Measurements from ENCODE around the gene CROCC2.

GRCh38 chr2:240857039-240858008 is 48.8 kb upstream of the CROCC2 start:
- no peak for TF ChIP-seq CHD2 (IDR thresholded peaks at IDR 0.05; ENCODE audit: low read length, partially characterized antibody)
- TF ChIP-seq RCOR1 (IDR thresholded peaks at IDR 0.05; ENCODE audit: low read length) = no peak
- TF ChIP-seq, protein P1, sequence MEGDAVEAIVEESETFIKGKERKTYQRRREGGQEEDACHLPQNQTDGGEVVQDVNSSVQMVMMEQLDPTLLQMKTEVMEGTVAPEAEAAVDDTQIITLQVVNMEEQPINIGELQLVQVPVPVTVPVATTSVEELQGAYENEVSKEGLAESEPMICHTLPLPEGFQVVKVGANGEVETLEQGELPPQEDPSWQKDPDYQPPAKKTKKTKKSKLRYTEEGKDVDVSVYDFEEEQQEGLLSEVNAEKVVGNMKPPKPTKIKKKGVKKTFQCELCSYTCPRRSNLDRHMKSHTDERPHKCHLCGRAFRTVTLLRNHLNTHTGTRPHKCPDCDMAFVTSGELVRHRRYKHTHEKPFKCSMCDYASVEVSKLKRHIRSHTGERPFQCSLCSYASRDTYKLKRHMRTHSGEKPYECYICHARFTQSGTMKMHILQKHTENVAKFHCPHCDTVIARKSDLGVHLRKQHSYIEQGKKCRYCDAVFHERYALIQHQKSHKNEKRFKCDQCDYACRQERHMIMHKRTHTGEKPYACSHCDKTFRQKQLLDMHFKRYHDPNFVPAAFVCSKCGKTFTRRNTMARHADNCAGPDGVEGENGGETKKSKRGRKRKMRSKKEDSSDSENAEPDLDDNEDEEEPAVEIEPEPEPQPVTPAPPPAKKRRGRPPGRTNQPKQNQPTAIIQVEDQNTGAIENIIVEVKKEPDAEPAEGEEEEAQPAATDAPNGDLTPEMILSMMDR (IDR thresholded peaks at IDR 0.05) = no peak
- TF ChIP-seq REST (IDR thresholded peaks at IDR 0.05; ENCODE audit: low read depth, low read length) = no peak
- no peak for TF ChIP-seq TEAD4 (IDR thresholded peaks at IDR 0.05; ENCODE audit: borderline replicate concordance, insufficient read depth)
- no peak for TF ChIP-seq SIN3A (IDR thresholded peaks at IDR 0.05; ENCODE audit: borderline replicate concordance, low read depth, low read length)
- TF ChIP-seq YY1 (IDR thresholded peaks at IDR 0.05; ENCODE audit: low read depth) = no peak
- TF ChIP-seq GABPA (IDR thresholded peaks at IDR 0.05; ENCODE audit: low read depth) = no peak
- TF ChIP-seq EP300 (IDR thresholded peaks at IDR 0.05; ENCODE audit: borderline replicate concordance in 1 of 2, low read depth in 1 of 2, low read length in 1 of 2) = no peak
- TF ChIP-seq RFX5 (IDR thresholded peaks at IDR 0.05; ENCODE audit: low read length) = no peak
- TF ChIP-seq JUND (IDR thresholded peaks at IDR 0.05) = no peak
